Measurements from ENCODE around the gene COPB2.

DNA sequence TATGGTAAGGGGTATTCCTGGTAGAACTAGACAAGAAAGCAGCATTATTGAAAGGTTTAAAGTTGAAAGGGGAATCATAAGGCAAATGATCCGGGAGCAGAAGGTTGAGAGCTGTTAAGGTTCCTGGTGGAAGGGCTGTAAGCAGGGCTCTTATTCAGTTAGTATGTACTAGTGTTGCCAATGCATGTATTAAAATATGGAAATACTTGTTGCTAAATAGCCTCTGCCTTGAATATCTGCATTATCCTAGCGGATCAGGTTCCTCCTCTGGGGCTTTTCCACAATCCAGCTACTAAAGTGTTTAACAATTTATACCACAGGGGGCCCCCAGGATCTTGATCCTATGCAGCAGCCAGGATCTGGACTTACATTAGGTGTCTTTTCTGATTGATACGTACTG lies 7.3 kb upstream of the COPB2 start:
- TF ChIP-seq, protein P1, sequence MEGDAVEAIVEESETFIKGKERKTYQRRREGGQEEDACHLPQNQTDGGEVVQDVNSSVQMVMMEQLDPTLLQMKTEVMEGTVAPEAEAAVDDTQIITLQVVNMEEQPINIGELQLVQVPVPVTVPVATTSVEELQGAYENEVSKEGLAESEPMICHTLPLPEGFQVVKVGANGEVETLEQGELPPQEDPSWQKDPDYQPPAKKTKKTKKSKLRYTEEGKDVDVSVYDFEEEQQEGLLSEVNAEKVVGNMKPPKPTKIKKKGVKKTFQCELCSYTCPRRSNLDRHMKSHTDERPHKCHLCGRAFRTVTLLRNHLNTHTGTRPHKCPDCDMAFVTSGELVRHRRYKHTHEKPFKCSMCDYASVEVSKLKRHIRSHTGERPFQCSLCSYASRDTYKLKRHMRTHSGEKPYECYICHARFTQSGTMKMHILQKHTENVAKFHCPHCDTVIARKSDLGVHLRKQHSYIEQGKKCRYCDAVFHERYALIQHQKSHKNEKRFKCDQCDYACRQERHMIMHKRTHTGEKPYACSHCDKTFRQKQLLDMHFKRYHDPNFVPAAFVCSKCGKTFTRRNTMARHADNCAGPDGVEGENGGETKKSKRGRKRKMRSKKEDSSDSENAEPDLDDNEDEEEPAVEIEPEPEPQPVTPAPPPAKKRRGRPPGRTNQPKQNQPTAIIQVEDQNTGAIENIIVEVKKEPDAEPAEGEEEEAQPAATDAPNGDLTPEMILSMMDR (IDR thresholded peaks at IDR 0.05; ENCODE audit: extremely low read depth in 1 of 2, insufficient read depth in 1 of 2, low read depth in 1 of 2, low read length in 2 of 2), result no peak
- TF ChIP-seq POLR2A (IDR thresholded peaks at IDR 0.05; ENCODE audit: low read depth, low read length) (no peak), MYC (IDR thresholded peaks at IDR 0.05; ENCODE audit: low read depth, low read length) (no peak), JUN (IDR thresholded peaks at IDR 0.05; ENCODE audit: borderline replicate concordance, insufficient read depth, insufficient read length, low read depth) (no peak), POLR2AphosphoS5 (IDR thresholded peaks at IDR 0.05; ENCODE audit: insufficient read depth, low read depth, low read length) (no peak), FOS (IDR thresholded peaks at IDR 0.05; ENCODE audit: borderline replicate concordance, insufficient read depth, low read length) (no peak)
